Kidney epithelial cell (primary cell): ENCODE measurements around the gene POLR1C. TPM values are rescaled to one million over a fixed set of nuclear protein-coding genes. Genes with fewer than 3 reads are reported as not detected.

Experiments
- DNase-seq: peaks from one replicate; pipeline ENCODE4 v3.0.0-alpha.2; 2010; ENCODE audit warnings: low read depth
- H3K27me3 ChIP-seq: 2 replicates; pipeline ENCODE4 v1.6.0; 2011; ENCODE audit warnings: low read length; ENCODE audit not compliant: control insufficient read depth, insufficient read depth
- H3K36me3 ChIP-seq: 2 replicates; pipeline ENCODE4 v1.5.1; 2011; ENCODE audit warnings: low read length; ENCODE audit not compliant: control insufficient read depth, insufficient read depth
- H3K4me3 ChIP-seq: 2 replicates; pipeline ENCODE4 v1.5.1; 2011; ENCODE audit warnings: low read depth, mild to moderate bottlenecking, control low read depth, low read length
- CTCF ChIP-seq: IDR thresholded peaks from 2 replicates; pipeline ENCODE4 v1.5.1; 2011; ENCODE audit warnings: mild to moderate bottlenecking, moderate library complexity, low read length, control low read depth, inconsistent platforms; ENCODE audit not compliant: insufficient read depth, poor library complexity, severe bottlenecking
- total RNA-seq: library from RNA; depleted of rRNA; stranded (reverse); fragments of >200 nt; gene quantifications from 2 replicates; pipeline ENCODE4 v1.2.3, GENCODE V29; 2015

Gene POLR1C
- total RNA-seq, 1 donor from 2014 or later, result 46.8 TPM

GRCh38 chr6:43570876-43571441 is 54.1 kb downstream of the POLR1C start:
- Histone ChIP-seq H3K4me3 (no peak overlapping the region), H3K36me3 (peaks cover 5% of the 10 kb centered on the region), H3K27me3 (no peaks in the 10 kb centered on the region)
- DNase-seq, result peak; percentile 88
- no peak for TF ChIP-seq CTCF

Other genes with a start within 250 kb of the POLR1C start
- not detected in 2 replicates for gene SLC22A7, start 218.8 kb upstream of the POLR1C start, total RNA-seq
- gene CRIP3, start 208.3 kb upstream of the POLR1C start, total RNA-seq, result 0.67 TPM in 1 of 2 replicates, not detected in the other
- gene ZNF318, start 147.4 kb upstream of the POLR1C start, total RNA-seq, result 11.2 and 12.3 TPM in 2 replicates
- gene ABCC10, start 89.5 kb upstream of the POLR1C start, total RNA-seq, result 24.9 and 26.9 TPM in 2 replicates
- not detected in 2 replicates for gene DLK2, start 61.5 kb upstream of the POLR1C start, total RNA-seq
- 31.7 and 42.7 TPM in 2 replicates for gene TJAP1, start 39.5 kb upstream of the POLR1C start, total RNA-seq
- not detected in 2 replicates for gene LRRC73, start 6.7 kb upstream of the POLR1C start, total RNA-seq
- gene YIPF3, start 163 bp upstream of the POLR1C start, total RNA-seq, result 149 and 153 TPM in 2 replicates
- gene XPO5, start 58.9 kb downstream of the POLR1C start, total RNA-seq, result 53.3 and 54.8 TPM in 2 replicates
- 14.0 and 17.3 TPM in 2 replicates for gene POLH, start 59.1 kb downstream of the POLR1C start, total RNA-seq
- 96.5 and 100 TPM in 2 replicates for gene GTPBP2, start 112.2 kb downstream of the POLR1C start, total RNA-seq
- gene MAD2L1BP, start 118.8 kb downstream of the POLR1C start, total RNA-seq, result 39.4 and 68.0 TPM in 2 replicates
- 0.08 and 0.41 TPM in 2 replicates for gene RSPH9, start 127.9 kb downstream of the POLR1C start, total RNA-seq
- gene MRPS18A, start 170.7 kb downstream of the POLR1C start, total RNA-seq, result 76.1 and 78.9 TPM in 2 replicates